GM18520 (cell line): Measurements from ENCODE around the gene TNFAIP8L1.

Source experiments
- ATAC-seq: cut with Tn5 transposase; IDR thresholded peaks from one replicate; pipeline ENCODE4 v1.9.1; 2021; ENCODE audit not compliant: unreplicated experiment

TNFAIP8L1 gene

DNA sequence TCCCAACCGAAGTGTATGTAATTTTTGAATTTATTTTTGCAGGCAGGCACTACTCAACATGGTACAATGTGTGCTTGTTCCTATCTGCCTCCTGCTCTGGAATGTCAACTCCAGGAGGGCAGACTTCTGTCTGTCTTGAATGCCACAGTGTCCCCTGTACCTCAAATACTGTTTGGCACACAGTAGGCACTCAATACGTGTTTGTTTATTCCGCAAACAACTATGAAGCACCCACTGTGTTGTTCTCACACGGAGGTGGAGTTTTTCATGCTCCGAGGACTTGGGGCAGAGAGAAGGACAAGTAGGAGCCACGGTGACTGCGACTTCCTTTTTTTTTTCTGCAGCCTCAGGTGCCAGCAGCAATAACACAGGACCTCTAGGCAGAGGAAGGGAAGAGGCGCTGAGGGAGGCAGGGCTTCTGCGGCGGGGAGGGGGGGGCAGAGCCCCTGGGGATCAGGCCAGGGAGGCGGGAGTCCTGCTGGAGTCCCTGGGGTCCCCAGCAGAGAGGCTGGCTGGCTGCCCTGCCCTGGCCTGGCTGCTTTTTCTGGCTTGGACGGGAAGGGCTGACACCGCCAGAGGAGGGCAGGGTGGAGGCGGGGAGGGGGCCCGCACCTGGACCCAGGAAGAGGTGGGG, 29.3 kb upstream of the TNFAIP8L1 start:
- ATAC-seq, result no peak

DNA sequence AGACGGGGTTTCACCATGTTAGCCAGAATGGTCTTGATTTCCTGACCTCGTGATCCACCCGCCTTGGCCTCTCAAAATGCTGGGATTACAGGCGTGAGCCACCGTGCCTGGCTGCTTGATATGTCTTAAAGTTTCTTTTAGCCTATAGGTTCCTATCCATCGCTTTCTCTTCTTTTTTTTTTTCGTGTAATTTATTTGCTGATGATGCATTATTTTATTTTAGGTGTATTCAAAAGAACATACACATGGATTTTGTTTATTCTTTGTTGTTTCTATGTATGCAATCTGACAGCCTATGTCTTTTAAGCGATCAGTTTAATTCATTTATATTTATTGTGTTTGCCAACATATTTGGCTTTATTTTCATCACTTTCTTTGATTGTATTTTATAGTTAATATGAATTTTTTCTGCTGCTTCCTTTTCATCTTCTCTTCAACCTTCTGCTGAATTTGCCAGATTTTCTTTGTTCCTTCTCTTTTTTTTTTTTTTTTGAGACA, 26.0 kb upstream of the TNFAIP8L1 start:
- no peak for ATAC-seq

DNA sequence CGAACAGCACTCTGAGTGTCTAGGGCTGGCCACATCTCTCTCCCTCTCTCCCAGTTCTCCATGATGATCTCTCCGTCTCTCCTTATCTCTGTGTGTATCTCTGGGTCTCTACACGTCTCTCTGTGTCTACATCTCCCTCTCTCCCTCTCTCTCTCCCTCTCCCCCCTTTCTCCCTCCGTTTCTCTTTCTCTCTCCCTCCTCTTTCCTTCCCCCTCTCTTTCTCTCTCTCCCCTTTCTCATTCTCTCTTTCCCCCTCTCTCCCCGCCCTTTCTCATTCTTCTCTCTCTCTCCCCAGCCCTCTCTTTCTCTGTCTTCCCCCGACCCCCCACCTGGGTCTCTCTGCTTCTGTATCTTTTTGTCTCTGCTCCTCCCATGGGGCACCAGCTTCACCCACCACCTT, 21.3 kb upstream of the TNFAIP8L1 start:
- no peak for ATAC-seq

DNA sequence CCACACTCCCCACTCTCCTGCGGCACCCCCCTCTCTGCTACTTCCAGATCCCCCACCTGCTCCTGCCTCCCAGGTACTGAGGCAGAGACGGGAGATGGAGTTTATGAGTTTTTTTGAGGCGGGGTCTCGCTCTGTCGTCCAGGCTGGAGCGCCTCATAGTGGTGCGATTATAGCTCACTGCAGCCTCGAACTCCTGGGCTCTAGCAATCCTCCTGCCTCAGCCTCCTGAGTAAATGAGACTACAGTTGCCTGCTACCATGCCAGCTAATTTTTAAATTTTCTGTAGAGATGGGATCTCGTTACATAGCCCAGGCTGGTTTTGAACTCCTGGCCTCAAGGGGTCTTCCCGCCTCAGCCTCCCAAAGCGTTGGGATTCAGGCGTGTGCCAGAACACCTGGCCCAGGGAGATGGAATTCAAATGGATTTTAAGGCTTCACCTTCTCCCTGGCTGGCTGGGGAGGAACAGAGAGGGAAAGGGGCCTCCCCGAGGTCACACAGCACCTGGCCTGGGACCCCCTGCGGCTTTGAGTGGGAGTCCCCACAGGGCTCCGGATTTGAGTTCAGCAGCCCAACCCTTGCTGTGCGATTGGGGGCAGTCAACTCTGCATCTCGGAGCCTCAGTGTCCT, 19.5 kb upstream of the TNFAIP8L1 start:
- ATAC-seq, result no peak

DNA sequence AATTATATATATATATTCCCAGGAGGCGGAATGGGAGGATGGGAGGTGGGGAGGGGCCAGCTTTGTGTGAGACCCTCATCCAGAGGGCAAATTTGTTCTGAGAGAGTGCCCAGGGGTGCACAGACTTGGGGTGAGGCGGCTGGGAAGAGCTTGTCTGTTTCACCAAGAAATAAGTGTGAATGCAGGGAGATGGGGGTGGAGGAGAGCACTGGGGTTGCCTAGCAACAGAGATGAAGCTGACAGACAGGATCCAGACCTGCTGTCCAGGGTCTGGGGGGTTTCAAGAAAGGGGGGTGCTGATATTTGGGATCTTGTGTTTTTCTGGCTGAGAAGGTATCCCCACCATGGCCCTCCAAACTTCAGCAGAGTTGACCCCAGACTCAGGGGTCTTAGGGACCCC, 18.6 kb upstream of the TNFAIP8L1 start:
- ATAC-seq, result no peak

DNA sequence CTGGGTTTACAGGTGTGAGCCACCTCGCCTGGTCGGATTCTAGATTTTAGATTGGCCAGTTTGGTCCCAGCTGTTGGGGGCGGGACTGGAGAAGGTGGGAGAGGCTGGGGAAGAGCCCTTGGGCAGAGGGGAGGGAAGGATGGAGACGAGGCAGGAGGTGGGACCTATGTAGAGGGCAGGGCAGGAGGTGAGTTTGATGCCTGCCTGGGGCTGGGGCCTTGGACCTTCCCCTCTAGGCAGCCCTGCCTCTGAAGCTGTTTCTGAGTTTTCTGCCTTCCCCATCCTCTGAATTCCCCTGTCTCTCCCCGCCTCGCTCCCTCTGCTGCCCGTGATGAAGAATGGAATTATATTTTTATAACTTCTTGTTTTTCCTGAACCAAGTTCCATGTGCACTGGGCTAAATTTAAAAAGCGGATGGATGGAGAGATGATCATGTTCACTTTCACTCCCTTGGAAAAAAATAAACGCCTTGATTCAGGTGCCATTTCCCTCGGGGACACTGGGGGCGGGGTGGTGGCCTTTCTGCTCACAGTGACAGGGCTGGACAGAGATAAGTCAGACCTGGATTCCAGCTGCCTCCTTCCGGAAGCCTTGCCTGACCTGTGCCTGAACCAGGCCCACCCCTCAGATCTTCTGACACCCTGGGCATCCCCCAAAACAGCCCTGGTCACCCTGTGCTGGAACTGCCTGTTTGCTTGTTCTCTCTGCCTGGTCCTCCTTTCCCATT, 16.5 kb upstream of the TNFAIP8L1 start:
- no peak for ATAC-seq

DNA sequence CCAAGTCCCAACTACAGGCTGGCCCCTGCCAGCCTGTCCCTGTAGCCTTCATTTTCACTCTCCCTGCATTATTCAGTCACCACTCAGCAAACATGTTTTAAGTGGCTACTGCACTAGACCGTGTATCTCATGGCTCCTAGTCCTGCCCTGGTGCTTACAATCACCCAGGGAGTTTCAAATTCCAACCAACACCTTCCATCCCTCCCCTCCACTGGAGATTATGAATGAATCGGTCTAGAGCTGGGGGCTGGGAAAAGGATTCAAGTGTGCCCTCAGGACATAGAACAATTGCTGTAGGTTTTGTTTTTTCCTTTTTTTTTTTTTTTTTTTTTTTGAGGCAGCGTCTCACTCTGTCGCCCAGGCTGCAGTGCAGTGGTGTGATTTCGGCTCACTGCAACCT, 15.0 kb upstream of the TNFAIP8L1 start:
- ATAC-seq, result no peak

DNA sequence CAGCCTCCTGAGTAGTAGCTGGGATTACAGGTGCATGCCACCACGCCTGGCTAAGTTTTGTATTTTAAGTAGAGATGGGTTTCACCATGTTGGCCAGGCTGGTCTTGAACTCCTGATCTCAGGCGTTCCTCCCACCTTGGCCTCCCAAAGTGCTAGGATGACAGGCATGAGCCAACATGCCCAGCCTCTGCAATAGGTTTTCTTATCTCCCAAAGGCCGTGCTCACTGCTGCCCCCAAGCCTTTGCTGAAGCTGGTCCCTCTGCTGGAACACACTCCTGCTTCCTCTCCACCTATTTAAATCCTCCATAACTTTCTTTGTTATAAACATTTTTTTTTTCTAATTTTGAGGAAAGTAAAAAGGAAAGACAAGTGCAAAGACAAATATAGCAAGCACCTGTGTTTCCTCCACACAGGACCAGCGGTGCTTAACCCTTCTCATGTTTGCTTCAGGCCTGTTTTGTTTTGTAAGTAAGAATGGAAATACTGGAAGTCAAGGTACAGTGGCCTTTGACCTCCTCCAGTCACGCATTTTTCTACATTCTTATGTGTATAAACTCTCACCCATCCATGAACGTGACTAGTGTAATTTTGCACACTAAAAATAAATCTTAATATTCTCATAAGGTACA, 14.5 kb upstream of the TNFAIP8L1 start:
- ATAC-seq, result no peak

DNA sequence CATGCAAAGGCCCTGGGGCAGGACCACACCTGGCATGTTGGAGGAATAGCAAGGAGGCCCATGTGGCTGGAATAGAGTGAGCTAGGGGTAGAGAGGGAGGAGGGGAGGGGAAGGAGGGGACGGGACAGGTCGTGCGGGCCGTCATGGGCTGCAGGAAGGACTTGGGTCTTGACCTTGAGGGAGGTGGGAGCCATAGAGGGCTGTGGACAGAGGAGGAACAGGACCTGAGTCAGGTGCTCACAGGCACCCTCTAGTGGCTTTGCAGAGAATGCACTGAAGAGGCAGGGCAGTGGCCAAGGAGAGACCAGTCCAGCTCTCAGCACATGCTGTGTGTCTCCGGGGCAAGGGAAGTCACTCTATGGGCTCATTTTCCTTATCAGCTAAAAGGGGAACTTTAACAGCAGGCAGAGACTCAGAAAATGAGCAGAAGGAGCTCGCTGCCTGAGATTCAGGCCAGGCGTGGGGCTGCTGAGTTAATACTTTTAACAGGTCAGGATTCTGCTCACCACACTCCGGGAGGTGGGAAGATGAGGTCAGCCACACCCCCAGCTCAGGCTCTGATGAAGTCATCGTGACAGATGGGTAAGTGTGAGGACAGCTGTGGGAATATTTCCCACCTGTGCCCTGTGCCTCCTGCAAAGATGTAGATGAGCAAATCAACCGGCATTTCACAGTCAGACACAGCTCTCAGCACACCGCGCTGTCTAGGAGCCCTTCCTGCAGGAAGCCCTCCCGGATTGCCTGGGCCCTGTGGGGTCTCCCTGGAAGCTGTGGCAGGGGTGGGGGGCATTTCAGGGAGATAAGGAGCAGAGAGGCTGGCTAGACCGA, 6.0 kb upstream of the TNFAIP8L1 start:
- no peak for ATAC-seq

DNA sequence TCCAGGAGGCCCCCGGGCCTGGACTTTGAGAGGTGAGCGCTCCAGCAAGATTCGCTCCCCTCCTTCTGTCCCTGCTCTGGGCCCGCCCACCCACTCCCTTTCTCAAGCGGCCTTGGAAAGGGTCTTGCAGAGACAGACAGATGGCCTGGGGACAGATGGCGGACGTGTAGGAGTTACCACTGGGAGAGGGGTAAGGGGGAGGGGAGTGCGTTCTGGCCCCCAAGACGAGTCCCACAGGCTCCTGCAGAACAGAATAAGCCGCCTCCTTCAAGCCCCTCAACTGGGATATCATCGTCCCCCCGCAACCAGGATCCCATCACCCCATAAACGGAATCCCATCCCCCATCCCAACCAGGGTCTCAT, 3.6 kb upstream of the TNFAIP8L1 start:
- no peak for ATAC-seq

DNA sequence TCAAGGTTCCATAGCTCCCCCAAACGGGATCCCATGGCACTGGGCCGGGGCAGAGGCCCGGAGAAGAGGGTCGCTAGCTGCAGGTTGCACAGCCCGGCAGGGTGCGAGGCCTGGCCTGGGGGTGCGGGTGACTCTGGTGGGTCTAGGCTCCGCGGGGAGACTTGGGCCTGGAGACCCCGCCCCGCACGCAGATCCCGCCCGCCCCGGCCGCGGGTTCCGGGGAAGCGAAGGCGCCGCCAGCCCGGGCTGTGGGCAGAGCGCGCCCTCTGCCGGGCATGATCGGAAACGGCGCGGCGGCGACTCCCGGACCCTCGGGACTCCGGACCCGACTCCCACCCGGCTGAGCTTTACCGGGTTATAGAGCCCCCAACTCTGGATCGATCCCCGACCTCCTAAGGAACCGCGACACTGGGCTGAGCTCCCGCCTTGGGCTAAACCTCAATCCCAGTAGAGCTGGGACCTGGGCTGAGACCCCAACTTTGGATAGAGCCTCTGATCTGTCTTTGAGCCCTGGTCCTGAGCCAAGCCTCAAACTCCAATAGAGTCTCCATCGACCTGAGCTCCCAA, 3.1 kb upstream of the TNFAIP8L1 start:
- ATAC-seq, result no peak

DNA sequence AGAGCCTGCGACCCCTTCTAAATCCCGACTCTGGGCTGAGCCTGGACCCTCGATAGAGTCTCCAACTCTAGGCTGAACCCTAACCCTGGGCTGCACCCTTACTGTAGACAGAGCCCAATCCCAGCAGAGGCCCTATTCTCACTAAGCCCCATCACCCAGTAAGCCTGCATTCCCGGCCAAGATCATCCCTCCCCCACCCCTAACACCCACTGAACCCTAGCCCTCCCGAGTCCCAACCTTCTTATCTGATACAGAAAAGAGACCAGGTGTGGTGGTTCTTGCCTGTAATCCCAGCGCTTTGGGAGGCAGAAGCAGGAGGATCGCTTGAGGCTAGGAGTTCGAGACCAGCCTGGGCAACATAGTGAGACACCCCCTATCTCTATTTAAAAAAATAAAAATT, 2.6 kb upstream of the TNFAIP8L1 start:
- ATAC-seq, result no peak

DNA sequence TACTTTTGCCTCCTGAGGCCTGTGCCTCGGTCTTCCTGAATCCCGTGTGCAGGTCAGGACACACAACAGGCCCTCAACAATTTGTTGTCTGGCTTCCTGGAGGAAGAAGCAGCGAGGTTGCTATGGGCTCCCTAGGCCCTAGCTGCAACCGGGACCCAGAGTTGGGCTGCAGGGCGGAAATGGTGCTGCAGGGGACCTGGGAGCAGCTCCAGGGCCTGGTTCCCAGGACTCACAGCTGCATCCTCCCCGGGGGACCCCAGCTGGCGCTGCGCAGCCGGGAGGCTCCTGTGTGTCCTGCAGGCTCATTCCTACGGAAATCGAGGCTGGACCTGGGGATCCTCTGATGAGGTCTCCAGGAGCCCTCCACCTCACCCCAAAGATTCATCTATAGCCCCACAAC, 999 bp upstream of the TNFAIP8L1 start:
- no peak for ATAC-seq

DNA sequence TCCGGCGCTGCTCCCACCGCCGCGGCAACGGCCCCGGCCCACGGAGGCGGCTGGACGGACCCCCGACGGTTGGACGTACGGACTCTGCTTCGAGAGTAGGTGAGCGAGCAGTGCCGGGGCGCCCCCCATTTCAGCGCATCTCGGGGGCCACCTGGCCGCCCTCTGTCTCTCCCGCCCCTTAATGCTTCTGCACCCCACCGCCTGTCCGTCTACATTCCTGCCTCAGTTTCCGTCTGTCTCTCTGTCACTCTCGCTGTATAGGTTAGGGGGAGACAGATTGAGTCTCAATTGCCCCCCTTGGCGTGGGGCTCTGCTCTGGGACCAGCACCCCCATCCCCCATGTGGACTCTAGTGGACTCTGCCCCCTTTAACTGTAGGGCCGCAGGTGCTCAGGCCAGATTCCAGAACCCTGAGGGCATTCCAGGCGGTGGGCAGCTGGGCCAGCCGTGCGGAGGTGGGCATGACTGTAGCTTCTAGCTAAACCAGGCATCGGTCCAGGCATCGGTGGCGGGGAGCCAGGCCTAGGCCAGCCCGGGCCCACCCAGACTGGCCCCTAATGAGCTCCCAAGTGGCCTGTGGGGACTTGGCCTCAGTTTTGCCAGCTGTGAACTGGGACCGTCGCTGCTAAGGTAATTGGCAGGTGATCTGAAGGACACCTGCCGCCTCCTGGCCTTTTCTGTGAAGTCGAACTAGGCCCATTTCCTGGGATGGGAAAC, 373 bp downstream of the TNFAIP8L1 start:
- ATAC-seq, result no peak

DNA sequence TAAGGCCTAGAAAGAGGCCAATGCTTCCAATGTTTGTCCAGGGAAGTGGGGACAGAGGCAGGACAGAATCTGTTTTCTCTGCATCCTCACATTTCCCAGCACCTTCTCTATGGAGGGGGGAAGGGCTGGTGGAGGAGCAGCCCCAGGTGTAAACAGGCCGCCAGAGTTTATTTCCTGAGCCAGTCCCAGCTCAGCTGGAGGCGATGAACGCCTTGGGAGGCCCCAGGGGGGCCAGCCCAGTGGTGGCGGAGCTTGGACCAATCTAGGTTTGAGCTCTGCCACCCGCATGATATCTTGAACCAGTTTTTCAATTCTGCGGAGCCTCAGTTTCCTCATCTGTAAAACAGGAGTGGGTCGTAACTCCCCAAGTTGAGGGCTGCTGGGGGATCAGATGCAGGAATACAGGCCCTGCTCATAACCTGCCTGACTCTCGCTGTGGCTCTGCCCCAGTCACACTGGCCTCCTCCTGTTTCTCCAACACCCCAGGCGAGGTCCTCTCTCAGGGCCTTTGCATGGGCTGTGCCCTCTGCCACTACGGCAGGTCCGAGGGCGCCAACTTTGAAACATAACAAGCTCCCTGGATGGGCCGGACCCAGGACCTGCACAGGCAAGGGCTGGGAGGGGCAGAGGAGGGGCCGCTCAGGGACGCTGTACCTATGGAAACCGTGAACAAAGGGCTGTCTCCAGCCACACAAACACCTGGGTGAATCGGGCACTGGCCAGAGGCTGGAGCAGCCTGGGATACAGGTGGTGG, 1.1 kb downstream of the TNFAIP8L1 start:
- ATAC-seq, result no peak

DNA sequence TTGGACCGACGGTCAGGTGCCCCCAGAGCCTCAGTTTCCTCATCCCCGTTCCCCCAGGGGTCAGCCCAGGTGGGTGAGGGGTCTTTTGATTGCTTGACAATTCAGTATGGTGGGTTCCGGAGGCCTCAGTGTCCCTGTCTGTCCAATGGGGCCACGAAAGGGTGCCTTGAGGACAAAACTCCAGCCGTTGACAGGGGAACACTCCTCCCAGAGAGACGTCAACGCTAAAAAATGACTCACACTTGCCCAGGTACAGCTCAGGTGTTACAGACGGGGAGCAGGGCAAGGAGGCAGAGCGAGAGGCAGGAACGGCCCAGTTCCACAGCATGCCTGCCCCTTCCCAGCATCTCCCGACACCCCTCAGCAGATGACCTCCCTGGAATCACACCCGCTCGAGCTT, 1.8 kb downstream of the TNFAIP8L1 start:
- ATAC-seq, result no peak

DNA sequence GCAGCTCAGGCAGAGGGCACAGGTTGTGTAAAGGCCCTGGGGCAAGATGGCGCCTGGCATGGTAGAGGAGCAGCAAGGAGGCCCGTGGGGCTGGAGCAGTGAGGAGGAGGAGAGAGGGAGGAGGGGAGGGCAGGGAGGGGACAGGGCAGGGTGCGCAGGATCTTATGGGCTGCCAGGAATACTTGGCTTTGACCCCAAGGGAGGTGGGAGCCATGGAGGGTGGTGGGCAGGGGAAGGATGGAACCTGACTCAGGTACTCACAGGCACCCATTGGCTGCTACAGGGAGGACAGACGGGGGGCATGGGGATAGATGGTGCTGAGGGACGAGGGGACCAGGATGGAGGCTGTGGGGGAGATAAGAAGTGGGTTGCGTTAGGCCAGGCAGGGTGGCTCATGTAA, 3.3 kb downstream of the TNFAIP8L1 start:
- ATAC-seq, result no peak

DNA sequence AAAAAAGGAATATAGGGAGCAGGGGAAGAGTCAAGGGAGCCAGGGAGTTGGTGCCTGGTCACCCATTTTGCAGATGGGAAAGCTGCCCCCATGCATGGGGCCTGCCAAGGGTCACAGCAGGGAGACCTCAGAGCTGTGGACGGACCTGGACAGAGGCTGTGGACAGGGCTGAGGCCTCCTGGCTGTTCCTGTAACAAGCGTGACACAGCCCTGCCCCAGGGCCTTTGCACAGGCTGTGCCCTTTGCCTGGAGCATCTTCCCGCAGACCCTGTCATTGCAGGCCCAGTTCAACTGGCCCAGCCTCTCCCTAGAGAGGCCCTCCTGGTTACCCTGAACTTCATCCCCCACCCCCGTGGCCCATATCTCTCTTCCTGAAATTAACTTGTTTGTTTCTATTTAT, 6.4 kb downstream of the TNFAIP8L1 start:
- no peak for ATAC-seq
